Panc1 (cell line): Measurements from ENCODE around the gene PDZK1IP1.

ENCODE experiments used
- CTCF ChIP-seq: fragments of 450-650 bp; IDR thresholded peaks from 2 replicates; pipeline ENCODE4 v1.5.1; 2017; ENCODE audit warnings: mild to moderate bottlenecking
- POLR2AphosphoS5 ChIP-seq: IDR thresholded peaks from 2 replicates; pipeline ENCODE4 v1.6.1; 2012; ENCODE audit warnings: mild to moderate bottlenecking, low read depth, low read length, moderate library complexity
- REST ChIP-seq, 2 experiments: IDR thresholded peaks; 2 replicates each; pipeline ENCODE4 v1.6.1; 2011 to 2012; ENCODE audit warnings: low read depth in 2 of 2, control low read depth in 1 of 2, low read length in 1 of 2, mild to moderate bottlenecking in 1 of 2, moderate library complexity in 1 of 2; ENCODE audit not compliant: insufficient read depth in 1 of 2
- SIN3A ChIP-seq: IDR thresholded peaks from 2 replicates; pipeline ENCODE4 v1.6.1; 2012; ENCODE audit warnings: low read depth, mild to moderate bottlenecking, low read length, moderate library complexity, borderline replicate concordance; ENCODE audit not compliant: insufficient read depth
- TCF7L2 ChIP-seq: IDR thresholded peaks from 2 replicates; pipeline ENCODE4 v1.6.1; 2011; ENCODE audit warnings: mild to moderate bottlenecking, low read depth, low read length, inconsistent platforms

GRCh38 chr1:47184090-47184821 is 5.6 kb downstream of the PDZK1IP1 start:
- TF ChIP-seq CTCF: no peak
- TF ChIP-seq REST (IDR thresholded peaks at IDR 0.05; ENCODE audit: insufficient read depth in 1 of 2, low read depth in 2 of 2, low read length in 1 of 2): no peak
- no peak for TF ChIP-seq TCF7L2
- no peak for TF ChIP-seq SIN3A
- TF ChIP-seq POLR2AphosphoS5: no peak
